Measurements from ENCODE around the gene USP47.

The USP47 gene

DNA sequence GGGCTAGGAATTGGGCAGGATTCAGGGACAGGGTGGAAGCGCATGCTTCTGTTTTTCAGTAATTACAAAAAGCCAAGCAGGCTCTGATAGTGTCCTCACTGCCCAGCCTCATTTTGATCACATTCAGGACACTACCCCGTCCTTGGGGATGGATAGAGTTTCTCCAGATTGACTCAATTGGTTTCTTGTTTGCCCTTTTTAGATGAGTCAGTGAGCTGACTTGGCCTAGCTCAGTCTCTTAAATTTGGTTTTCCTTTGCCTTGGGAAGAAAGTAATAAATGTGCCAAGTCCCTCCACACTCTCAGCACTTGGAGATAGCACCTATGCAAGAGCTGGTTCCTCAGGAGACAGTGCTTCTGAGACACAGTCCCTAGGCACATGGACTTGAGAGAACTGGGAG, 141.2 kb downstream of the USP47 start:
- POLR2A ChIA-PET: no interaction called here
- Histone ChIP-seq H3K36me3 (ENCODE audit: control insufficient read depth in 2 of 2, insufficient read depth in 1 of 2, low read length in 2 of 2) (no peaks in the 10 kb centered on the region), H3K4me1 (ENCODE audit: control insufficient read depth, insufficient read depth, low read length) (no peaks in the 10 kb centered on the region), H3K4me3 (ENCODE audit: low read depth, low read length) (no peak overlapping the region), H3K27ac (ENCODE audit: extremely low read depth, low read depth, low read length) (no peak overlapping the region), H3K9me3 (ENCODE audit: control insufficient read depth, insufficient read depth, low read depth, low read length) (no peaks in the 10 kb centered on the region)
- TF ChIP-seq, protein P1, sequence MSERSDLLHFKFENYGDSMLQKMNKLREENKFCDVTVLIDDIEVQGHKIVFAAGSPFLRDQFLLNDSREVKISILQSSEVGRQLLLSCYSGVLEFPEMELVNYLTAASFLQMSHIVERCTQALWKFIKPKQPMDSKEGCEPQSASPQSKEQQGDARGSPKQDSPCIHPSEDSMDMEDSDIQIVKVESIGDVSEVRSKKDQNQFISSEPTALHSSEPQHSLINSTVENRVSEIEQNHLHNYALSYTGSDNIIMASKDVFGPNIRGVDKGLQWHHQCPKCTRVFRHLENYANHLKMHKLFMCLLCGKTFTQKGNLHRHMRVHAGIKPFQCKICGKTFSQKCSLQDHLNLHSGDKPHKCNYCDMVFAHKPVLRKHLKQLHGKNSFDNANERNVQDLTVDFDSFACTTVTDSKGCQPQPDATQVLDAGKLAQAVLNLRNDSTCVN (tag by site-specific recombination; optimal IDR thresholded peaks at IDR 0.05): no peak
- TF ChIP-seq KLF1 (tag by site-specific recombination; IDR thresholded peaks at IDR 0.05) (no peak), ZNF248 (tag by site-specific recombination; IDR thresholded peaks at IDR 0.05) (no peak), HOXD13 (CRISPR knock-in tag; IDR thresholded peaks at IDR 0.05; ENCODE audit: borderline replicate concordance) (no peak), TCF7L2 (IDR thresholded peaks at IDR 0.05; ENCODE audit: borderline replicate concordance, low read depth, low read length) (no peak), ZNF561 (tag by site-specific recombination; IDR thresholded peaks at IDR 0.05; ENCODE audit: borderline replicate concordance) (no peak), ZNF707 (tag by site-specific recombination; IDR thresholded peaks at IDR 0.05) (no peak), GLIS2 (tag by site-specific recombination; IDR thresholded peaks at IDR 0.05) (no peak)
- TF ChIP-seq, protein P2, sequence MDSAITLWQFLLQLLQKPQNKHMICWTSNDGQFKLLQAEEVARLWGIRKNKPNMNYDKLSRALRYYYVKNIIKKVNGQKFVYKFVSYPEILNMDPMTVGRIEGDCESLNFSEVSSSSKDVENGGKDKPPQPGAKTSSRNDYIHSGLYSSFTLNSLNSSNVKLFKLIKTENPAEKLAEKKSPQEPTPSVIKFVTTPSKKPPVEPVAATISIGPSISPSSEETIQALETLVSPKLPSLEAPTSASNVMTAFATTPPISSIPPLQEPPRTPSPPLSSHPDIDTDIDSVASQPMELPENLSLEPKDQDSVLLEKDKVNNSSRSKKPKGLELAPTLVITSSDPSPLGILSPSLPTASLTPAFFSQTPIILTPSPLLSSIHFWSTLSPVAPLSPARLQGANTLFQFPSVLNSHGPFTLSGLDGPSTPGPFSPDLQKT (IDR thresholded peaks at IDR 0.05; ENCODE audit: borderline replicate concordance, low read depth, low read length): no peak
- TF ChIP-seq, protein P3, sequence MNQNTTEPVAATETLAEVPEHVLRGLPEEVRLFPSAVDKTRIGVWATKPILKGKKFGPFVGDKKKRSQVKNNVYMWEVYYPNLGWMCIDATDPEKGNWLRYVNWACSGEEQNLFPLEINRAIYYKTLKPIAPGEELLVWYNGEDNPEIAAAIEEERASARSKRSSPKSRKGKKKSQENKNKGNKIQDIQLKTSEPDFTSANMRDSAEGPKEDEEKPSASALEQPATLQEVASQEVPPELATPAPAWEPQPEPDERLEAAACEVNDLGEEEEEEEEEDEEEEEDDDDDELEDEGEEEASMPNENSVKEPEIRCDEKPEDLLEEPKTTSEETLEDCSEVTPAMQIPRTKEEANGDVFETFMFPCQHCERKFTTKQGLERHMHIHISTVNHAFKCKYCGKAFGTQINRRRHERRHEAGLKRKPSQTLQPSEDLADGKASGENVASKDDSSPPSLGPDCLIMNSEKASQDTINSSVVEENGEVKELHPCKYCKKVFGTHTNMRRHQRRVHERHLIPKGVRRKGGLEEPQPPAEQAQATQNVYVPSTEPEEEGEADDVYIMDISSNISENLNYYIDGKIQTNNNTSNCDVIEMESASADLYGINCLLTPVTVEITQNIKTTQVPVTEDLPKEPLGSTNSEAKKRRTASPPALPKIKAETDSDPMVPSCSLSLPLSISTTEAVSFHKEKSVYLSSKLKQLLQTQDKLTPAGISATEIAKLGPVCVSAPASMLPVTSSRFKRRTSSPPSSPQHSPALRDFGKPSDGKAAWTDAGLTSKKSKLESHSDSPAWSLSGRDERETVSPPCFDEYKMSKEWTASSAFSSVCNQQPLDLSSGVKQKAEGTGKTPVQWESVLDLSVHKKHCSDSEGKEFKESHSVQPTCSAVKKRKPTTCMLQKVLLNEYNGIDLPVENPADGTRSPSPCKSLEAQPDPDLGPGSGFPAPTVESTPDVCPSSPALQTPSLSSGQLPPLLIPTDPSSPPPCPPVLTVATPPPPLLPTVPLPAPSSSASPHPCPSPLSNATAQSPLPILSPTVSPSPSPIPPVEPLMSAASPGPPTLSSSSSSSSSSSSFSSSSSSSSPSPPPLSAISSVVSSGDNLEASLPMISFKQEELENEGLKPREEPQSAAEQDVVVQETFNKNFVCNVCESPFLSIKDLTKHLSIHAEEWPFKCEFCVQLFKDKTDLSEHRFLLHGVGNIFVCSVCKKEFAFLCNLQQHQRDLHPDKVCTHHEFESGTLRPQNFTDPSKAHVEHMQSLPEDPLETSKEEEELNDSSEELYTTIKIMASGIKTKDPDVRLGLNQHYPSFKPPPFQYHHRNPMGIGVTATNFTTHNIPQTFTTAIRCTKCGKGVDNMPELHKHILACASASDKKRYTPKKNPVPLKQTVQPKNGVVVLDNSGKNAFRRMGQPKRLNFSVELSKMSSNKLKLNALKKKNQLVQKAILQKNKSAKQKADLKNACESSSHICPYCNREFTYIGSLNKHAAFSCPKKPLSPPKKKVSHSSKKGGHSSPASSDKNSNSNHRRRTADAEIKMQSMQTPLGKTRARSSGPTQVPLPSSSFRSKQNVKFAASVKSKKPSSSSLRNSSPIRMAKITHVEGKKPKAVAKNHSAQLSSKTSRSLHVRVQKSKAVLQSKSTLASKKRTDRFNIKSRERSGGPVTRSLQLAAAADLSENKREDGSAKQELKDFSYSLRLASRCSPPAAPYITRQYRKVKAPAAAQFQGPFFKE (tag by site-specific recombination; IDR thresholded peaks at IDR 0.05; ENCODE audit: borderline replicate concordance): no peak
- CTCF ChIA-PET: interaction anchor here (1.2 to 1.8 kb wide), 2 partner anchors 16 to 306 kb away, joined by 3 to 4 read pairs; no protein-coding TSS in a partner anchor

DNA sequence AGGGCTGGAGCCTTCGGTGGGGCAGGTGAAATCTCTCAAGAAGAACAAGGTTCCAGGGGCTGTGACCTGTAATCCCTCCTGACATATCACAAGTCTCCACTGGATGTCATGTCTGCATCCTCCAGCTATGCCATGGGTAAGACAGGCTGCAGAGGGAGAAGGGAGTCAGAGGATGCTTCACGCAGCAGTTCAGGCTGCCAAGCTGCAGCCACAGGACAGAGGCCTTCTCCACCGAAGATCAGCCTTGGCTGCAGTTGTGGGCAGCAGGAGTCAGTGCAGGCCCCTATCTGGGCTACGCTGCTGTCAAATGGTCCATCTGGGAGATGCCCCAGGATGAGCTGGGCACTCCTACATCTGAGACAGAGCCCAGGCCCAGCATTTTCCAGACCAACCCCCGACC, 141.7 kb downstream of the USP47 start:
- ChIA-PET CTCF (interaction anchor here (1.1 to 1.8 kb wide), 3 partner anchors 17 to 305 kb away, joined by 3 to 4 read pairs (median 3); no protein-coding TSS in a partner anchor), POLR2A (no interaction called here)
- H3K4me3 ChIP-seq (ENCODE audit: low read depth, low read length): no peak overlapping the region
- TF ChIP-seq ZNF837 (tag by site-specific recombination; IDR thresholded peaks at IDR 0.05) (no peak), ZNF561 (tag by site-specific recombination; IDR thresholded peaks at IDR 0.05; ENCODE audit: borderline replicate concordance) (no peak), KLF1 (tag by site-specific recombination; IDR thresholded peaks at IDR 0.05) (no peak), ZNF549 (tag by site-specific recombination; IDR thresholded peaks at IDR 0.05) (no peak), IKZF3 (tag by site-specific recombination; IDR thresholded peaks at IDR 0.05) (no peak), ZNF792 (tag by site-specific recombination; IDR thresholded peaks at IDR 0.05) (no peak)
- TF ChIP-seq, protein P4, sequence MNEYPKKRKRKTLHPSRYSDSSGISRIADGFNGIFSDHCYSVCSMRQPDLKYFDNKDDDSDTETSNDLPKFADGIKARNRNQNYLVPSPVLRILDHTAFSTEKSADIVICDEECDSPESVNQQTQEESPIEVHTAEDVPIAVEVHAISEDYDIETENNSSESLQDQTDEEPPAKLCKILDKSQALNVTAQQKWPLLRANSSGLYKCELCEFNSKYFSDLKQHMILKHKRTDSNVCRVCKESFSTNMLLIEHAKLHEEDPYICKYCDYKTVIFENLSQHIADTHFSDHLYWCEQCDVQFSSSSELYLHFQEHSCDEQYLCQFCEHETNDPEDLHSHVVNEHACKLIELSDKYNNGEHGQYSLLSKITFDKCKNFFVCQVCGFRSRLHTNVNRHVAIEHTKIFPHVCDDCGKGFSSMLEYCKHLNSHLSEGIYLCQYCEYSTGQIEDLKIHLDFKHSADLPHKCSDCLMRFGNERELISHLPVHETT (tag by site-specific recombination; IDR thresholded peaks at IDR 0.05): no peak
- TF ChIP-seq, protein P5, sequence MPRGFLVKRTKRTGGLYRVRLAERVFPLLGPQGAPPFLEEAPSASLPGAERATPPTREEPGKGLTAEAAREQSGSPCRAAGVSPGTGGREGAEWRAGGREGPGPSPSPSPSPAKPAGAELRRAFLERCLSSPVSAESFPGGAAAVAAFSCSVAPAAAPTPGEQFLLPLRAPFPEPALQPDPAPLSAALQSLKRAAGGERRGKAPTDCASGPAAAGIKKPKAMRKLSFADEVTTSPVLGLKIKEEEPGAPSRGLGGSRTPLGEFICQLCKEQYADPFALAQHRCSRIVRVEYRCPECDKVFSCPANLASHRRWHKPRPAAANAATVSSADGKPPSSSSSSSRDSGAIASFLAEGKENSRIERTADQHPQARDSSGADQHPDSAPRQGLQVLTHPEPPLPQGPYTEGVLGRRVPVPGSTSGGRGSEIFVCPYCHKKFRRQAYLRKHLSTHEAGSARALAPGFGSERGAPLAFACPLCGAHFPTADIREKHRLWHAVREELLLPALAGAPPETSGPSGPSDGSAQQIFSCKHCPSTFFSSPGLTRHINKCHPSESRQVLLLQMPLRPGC (tag by site-specific recombination; IDR thresholded peaks at IDR 0.05): no peak
- no peak overlapping the region for H3K27ac ChIP-seq (ENCODE audit: extremely low read depth, low read depth, low read length)
- H3K4me1 ChIP-seq (ENCODE audit: control insufficient read depth, insufficient read depth, low read length): no peaks in the 10 kb centered on the region
- no peaks in the 10 kb centered on the region for H3K36me3 ChIP-seq (ENCODE audit: control insufficient read depth in 2 of 2, insufficient read depth in 1 of 2, low read length in 2 of 2)
- H3K9me3 ChIP-seq (ENCODE audit: control insufficient read depth, insufficient read depth, low read depth, low read length): no peaks in the 10 kb centered on the region

Data from HEK293 (cell line).